SU-DHL-6 (cell line): ENCODE data around the gene PARD6G.

Experiments used
- CTCF ChIP-seq: fragments of 200-600 bp; sonication (generic); IDR thresholded peaks from one replicate; pipeline ENCODE4 v1.5.1; 2017; ENCODE audit warnings: antibody characterized with exemption, mild to moderate bottlenecking, low read length, moderate library complexity; ENCODE audit not compliant: insufficient read depth, poor library complexity, severe bottlenecking
- EZH2phosphoT487 ChIP-seq: fragments of 200-600 bp; sonication (generic), shearing (Covaris generic); conservative IDR thresholded peaks from 2 replicates; pipeline ENCODE4 v1.6.1; 2018; ENCODE audit warnings: mild to moderate bottlenecking, antibody characterized with exemption, low read length, moderate library complexity, mixed read lengths

GRCh38 chr18:80200171-80200931 lies 47.0 kb downstream of the PARD6G start:
- TF ChIP-seq CTCF (peak; percentile 36), EZH2phosphoT487 (no peak)
